IPS-18a (cell line): ENCODE measurements around the gene BTBD2.

ENCODE experiments used
- H3K27ac ChIP-seq: one replicate; pipeline ENCODE4 v1.5.1; 2013; ENCODE audit warnings: low read length
- H3K27me3 ChIP-seq: one replicate; pipeline ENCODE4 v1.6.1; 2013; ENCODE audit warnings: mild to moderate bottlenecking, low read length; ENCODE audit not compliant: control insufficient read depth, insufficient read depth
- H3K36me3 ChIP-seq: one replicate; pipeline ENCODE4 v1.6.1; 2013; ENCODE audit warnings: low read depth, low read length; ENCODE audit not compliant: control insufficient read depth
- H3K4me1 ChIP-seq: one replicate; pipeline ENCODE4 v1.6.1; 2013; ENCODE audit warnings: low read depth, low read length; ENCODE audit not compliant: control insufficient read depth
- H3K4me3 ChIP-seq: one replicate; pipeline ENCODE4 v1.5.1; 2013; ENCODE audit warnings: low read length
- H3K9ac ChIP-seq: one replicate; pipeline ENCODE4 v1.6.1; 2013; ENCODE audit warnings: mild to moderate bottlenecking, low read length, moderate library complexity
- H3K9me3 ChIP-seq: one replicate; pipeline ENCODE4 v1.6.1; 2013; ENCODE audit warnings: low read depth, low read length; ENCODE audit not compliant: control insufficient read depth

The BTBD2 gene

GRCh38 chr19:2042485-2043250, 27.2 kb upstream of the BTBD2 start:
- no peaks in the 10 kb centered on the region for H3K27me3 ChIP-seq
- H3K27ac ChIP-seq: peak overlapping the region; percentile 60
- peak overlapping the region; percentile 63 for H3K9ac ChIP-seq
- H3K4me1 ChIP-seq: peaks cover 8% of the 10 kb centered on the region
- peak overlapping the region; percentile 44 for H3K4me3 ChIP-seq
- H3K9me3 ChIP-seq: no peaks in the 10 kb centered on the region
- H3K36me3 ChIP-seq: peaks cover 33% of the 10 kb centered on the region

- H3K9me3 ChIP-seq: no peaks in the 10 kb centered on the region
- peak overlapping the region; percentile 60 for H3K27ac ChIP-seq
- peaks cover 8% of the 10 kb centered on the region for H3K4me1 ChIP-seq
- peak overlapping the region; percentile 44 for H3K4me3 ChIP-seq
- no peaks in the 10 kb centered on the region for H3K27me3 ChIP-seq
- H3K9ac ChIP-seq: peak overlapping the region; percentile 63
- H3K36me3 ChIP-seq: peaks cover 33% of the 10 kb centered on the region
Observed at GRCh38 chr19:2041683-2042484, 26.4 kb upstream of the BTBD2 start.

- Histone ChIP-seq H3K4me3 (peak overlapping the region; percentile 37), H3K36me3 (peaks cover 33% of the 10 kb centered on the region), H3K4me1 (peaks cover 8% of the 10 kb centered on the region), H3K9me3 (no peaks in the 10 kb centered on the region), H3K27me3 (no peaks in the 10 kb centered on the region), H3K9ac (peak overlapping the region; percentile 52), H3K27ac (no peak overlapping the region)
Observed at GRCh38 chr19:2041433-2041682, 25.8 kb upstream of the BTBD2 start.

GRCh38 chr19:2040647-2041432, 25.3 kb upstream of the BTBD2 start:
- no peaks in the 10 kb centered on the region for H3K9me3 ChIP-seq
- H3K27ac ChIP-seq: no peak overlapping the region
- H3K9ac ChIP-seq: no peak overlapping the region
- H3K4me1 ChIP-seq: peaks cover 8% of the 10 kb centered on the region
- no peaks in the 10 kb centered on the region for H3K27me3 ChIP-seq
- H3K36me3 ChIP-seq: peaks cover 31% of the 10 kb centered on the region
- no peak overlapping the region for H3K4me3 ChIP-seq

GRCh38 chr19:2039959-2040646, 24.6 kb upstream of the BTBD2 start:
- Histone ChIP-seq H3K27me3 (no peaks in the 10 kb centered on the region), H3K9ac (no peak overlapping the region), H3K4me3 (no peak overlapping the region), H3K36me3 (peaks cover 24% of the 10 kb centered on the region), H3K9me3 (no peaks in the 10 kb centered on the region), H3K4me1 (peaks cover 8% of the 10 kb centered on the region), H3K27ac (no peak overlapping the region)

- H3K4me1 ChIP-seq: peaks cover 8% of the 10 kb centered on the region
- peaks cover 20% of the 10 kb centered on the region for H3K36me3 ChIP-seq
- no peaks in the 10 kb centered on the region for H3K9me3 ChIP-seq
Observed at GRCh38 chr19:2039089-2039958, 23.8 kb upstream of the BTBD2 start.

GRCh38 chr19:2038284-2039088, 23.0 kb upstream of the BTBD2 start:
- Histone ChIP-seq H3K4me1 (peaks cover 8% of the 10 kb centered on the region), H3K27me3 (no peaks in the 10 kb centered on the region), H3K27ac (no peak overlapping the region), H3K9me3 (no peaks in the 10 kb centered on the region), H3K9ac (no peak overlapping the region), H3K36me3 (peaks cover 18% of the 10 kb centered on the region), H3K4me3 (no peak overlapping the region)

More at GRCh38 chr19:2039089-2039958, 23.8 kb upstream of the BTBD2 start:
- Histone ChIP-seq H3K27me3 (no peaks in the 10 kb centered on the region), H3K27ac (no peak overlapping the region), H3K4me3 (no peak overlapping the region), H3K9ac (no peak overlapping the region)

- H3K27ac ChIP-seq: no peak overlapping the region
- no peaks in the 10 kb centered on the region for H3K9me3 ChIP-seq
- no peak overlapping the region for H3K9ac ChIP-seq
Observed at GRCh38 chr19:2037651-2038255, 22.2 kb upstream of the BTBD2 start.

GRCh38 chr19:2036424-2036823, 20.9 kb upstream of the BTBD2 start:
- no peak overlapping the region for H3K27ac ChIP-seq
- H3K36me3 ChIP-seq: peaks cover 18% of the 10 kb centered on the region
- peaks cover 3% of the 10 kb centered on the region for H3K4me1 ChIP-seq
- no peaks in the 10 kb centered on the region for H3K9me3 ChIP-seq
- no peaks in the 10 kb centered on the region for H3K27me3 ChIP-seq
- no peak overlapping the region for H3K9ac ChIP-seq
- no peak overlapping the region for H3K4me3 ChIP-seq

More at GRCh38 chr19:2037651-2038255, 22.2 kb upstream of the BTBD2 start:
- peaks cover 8% of the 10 kb centered on the region for H3K4me1 ChIP-seq
- H3K4me3 ChIP-seq: no peak overlapping the region
- H3K27me3 ChIP-seq: no peaks in the 10 kb centered on the region
- peaks cover 18% of the 10 kb centered on the region for H3K36me3 ChIP-seq

- Histone ChIP-seq H3K27ac (no peak overlapping the region), H3K4me3 (no peak overlapping the region), H3K9me3 (no peaks in the 10 kb centered on the region), H3K4me1 (peaks cover 3% of the 10 kb centered on the region), H3K27me3 (no peaks in the 10 kb centered on the region), H3K36me3 (peaks cover 15% of the 10 kb centered on the region), H3K9ac (no peak overlapping the region)
Observed at GRCh38 chr19:2035590-2035991, 20.1 kb upstream of the BTBD2 start.
